Glomerular endothelial cell (primary cell): Measurements from ENCODE around the gene CEP170B. TPM values are rescaled to one million over a fixed set of nuclear protein-coding genes. Genes with fewer than 3 reads are reported as not detected.
"Not testable (repeated sequence)": the region's sequence is repeated elsewhere in the genome, so short reads cannot be mapped to it uniquely, and the experiment has no call there.

Experiments used
- DNase-seq: peaks from one replicate; pipeline ENCODE4 v3.0.0-alpha.2; 2011; ENCODE audit warnings: low read depth, low spot score; ENCODE audit errors: extremely low read depth
- total RNA-seq: library from RNA; depleted of rRNA; stranded (reverse); fragments of >200 nt; gene quantifications from 2 replicates; pipeline ENCODE4 v1.2.3, GENCODE V29; 2015

Gene CEP170B
- total RNA-seq, 1 donor from 2014 or later, result 37.0 TPM

DNA sequence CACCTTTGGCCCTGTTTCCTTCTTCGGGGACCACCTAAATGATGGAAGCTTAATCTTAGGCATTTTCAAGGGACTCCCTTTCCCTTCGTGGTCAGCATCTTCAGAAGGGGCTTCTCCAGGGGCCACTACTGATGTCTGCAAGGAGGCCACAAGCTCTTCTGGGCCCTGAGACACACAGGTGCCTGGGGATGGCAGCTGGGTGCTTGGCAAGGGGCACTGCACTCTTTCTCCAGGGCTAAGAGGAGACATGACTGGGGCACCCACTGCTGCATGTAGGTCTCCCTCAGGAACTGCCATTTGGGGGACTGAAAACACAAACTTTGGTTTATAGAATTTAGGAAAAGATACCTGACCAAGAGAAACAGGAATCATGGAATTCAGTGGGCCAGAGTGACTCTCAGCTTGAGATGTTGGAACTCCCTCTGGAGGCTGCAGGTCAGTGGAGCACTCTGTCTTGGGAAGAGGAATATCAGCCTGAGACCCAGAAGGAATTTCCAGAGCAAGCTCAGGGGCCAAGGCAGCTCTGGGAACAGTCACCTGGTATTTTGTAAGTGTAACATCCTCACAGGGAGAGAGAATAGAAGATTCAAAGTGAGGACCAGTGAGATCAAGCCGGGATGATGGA is 75.6 kb downstream of the CEP170B start:
- no peak for DNase-seq

DNA sequence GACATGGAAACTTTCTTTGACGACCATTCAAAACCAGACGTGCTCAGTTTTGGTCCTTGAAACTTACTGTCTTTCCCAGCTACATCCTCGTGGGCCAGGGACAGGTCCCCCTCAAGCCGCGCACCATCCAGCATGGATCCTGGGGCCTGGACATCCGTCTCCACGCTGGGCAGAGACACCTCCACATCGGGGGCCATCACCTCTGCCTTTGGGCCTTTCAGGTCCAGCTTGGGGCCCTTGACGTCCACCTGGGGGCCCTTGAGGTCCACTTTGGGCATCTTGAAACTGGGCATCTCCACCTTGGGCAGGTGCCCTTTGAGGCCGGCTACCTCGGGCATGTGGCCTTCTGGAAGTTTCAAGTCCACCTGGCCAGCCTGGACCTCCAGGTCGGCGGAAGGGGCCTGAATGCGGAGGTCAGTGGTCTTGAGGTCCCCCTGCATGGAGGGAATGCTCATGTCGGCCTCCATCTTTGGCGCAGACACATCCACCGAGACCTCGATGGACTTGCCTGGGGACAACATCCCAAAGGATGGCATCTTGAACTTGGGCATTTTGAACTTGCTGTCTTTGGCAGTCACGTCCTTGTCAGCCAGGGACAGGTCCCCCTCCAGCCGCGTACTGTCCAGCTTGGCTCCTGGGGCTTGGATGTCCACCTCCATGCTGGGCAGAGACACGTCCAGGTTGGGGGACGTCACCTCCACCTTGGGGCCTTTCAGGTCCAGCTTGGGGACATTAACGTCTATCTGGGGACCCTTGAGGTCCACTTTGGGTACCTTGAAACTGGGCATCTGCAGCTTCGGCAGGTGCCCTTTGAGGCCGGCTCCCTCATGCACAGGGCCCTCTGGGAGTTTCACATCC is 76.7 kb downstream of the CEP170B start:
- DNase-seq, result no peak

- no peak for DNase-seq
Measured at GRCh38 chr14:104942586-104942985, 77.5 kb downstream of the CEP170B start.

- DNase-seq, result not testable (repeated sequence)
Measured at GRCh38 chr14:104943216-104944015, 78.3 kb downstream of the CEP170B start.

DNA sequence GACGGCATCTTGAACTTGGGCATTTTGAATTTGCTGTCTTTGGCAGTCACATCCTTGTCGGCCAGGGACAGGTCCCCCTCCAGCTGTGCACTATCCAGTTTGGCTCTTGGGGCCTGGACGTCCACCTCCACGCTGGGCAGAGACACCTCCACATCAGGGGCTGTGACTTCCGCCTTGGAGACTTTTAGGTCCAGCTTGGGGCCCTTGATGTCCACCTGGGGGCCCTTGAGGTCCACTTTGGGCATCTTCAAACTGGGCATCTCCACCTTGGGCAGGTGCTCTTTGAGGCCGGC is 78.9 kb downstream of the CEP170B start:
- DNase-seq, result not testable (repeated sequence)

GRCh38 chr14:104944436-104945205 is 79.6 kb downstream of the CEP170B start:
- DNase-seq, result not testable (repeated sequence)

- DNase-seq, result not testable (repeated sequence)
Measured at GRCh38 chr14:104945266-104945665, 80.2 kb downstream of the CEP170B start.

Other genes starting within 250 kb of the CEP170B start
- gene INF2, start 175.7 kb upstream of the CEP170B start, total RNA-seq, result 118 and 140 TPM in 2 replicates
- gene ADSS1, start 141.0 kb upstream of the CEP170B start, total RNA-seq, result 0.29 and 4.7 TPM in 2 replicates
- gene SIVA1, start 112.1 kb upstream of the CEP170B start, total RNA-seq, result 219 and 276 TPM in 2 replicates
- 128 and 143 TPM in 2 replicates for gene AKT1, start 69.5 kb upstream of the CEP170B start, total RNA-seq
- gene ZBTB42, start 64.2 kb upstream of the CEP170B start, total RNA-seq, result 3.1 and 8.2 TPM in 2 replicates
- not detected in 2 replicates for gene PLD4, start 59.6 kb downstream of the CEP170B start, total RNA-seq
- gene AHNAK2, start 113.1 kb downstream of the CEP170B start, total RNA-seq, result 47.2 and 79.6 TPM in 2 replicates
- gene CLBA1, start 120.5 kb downstream of the CEP170B start, total RNA-seq, result 6.4 and 9.6 TPM in 2 replicates
- 20.8 and 21.9 TPM in 2 replicates for gene CDCA4, start 155.8 kb downstream of the CEP170B start, total RNA-seq
- 0.82 TPM in 1 of 2 replicates, not detected in the other for gene GPR132, start 200.2 kb downstream of the CEP170B start, total RNA-seq